ENCODE results near the gene CKLF. TPM values are rescaled to one million over a fixed set of nuclear protein-coding genes. Genes with fewer than 3 reads are reported as not detected.

Gene CKLF
- total and polyA plus RNA-seq, 4 donors, result 9.5 to 36.1 (median 21.5) TPM

GRCh38 chr16:66525396-66526180 lies 26.8 kb upstream of the CKLF start:
- H3K4me1 ChIP-seq (ENCODE audit: control insufficient read depth in 4 of 4, insufficient read depth in 4 of 4, low read length in 3 of 4), result peaks cover 0 to 24% (median 5%) of the 10 kb centered on the region in 4 donors
- peaks cover 14 to 24% (median 19%) of the 10 kb centered on the region in 4 donors for H3K36me3 ChIP-seq (ENCODE audit: control insufficient read depth in 4 of 4, insufficient read depth in 3 of 4, low read depth in 1 of 4, low read length in 3 of 4)
- TF ChIP-seq RAD21 (IDR thresholded peaks at IDR 0.05) (no peak), MAX (IDR thresholded peaks at IDR 0.05) (no peak), JUND (IDR thresholded peaks at IDR 0.05) (no peak), HNF4G (IDR thresholded peaks at IDR 0.05) (no peak), NR2F2 (IDR thresholded peaks at IDR 0.05) (no peak), HNF4A (conservative IDR thresholded peaks at IDR 0.05) (no peak), FOXA2 (IDR thresholded peaks at IDR 0.05) (no peak), SP1 (IDR thresholded peaks at IDR 0.05) (no peak), EGR1 (IDR thresholded peaks at IDR 0.05; ENCODE audit: low read depth in 2 of 2) (no peak)
- TF ChIP-seq, protein P1, sequence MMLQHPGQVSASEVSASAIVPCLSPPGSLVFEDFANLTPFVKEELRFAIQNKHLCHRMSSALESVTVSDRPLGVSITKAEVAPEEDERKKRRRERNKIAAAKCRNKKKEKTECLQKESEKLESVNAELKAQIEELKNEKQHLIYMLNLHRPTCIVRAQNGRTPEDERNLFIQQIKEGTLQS (IDR thresholded peaks at IDR 0.05), result no peak
- no peak overlapping the region for H3K4me3 ChIP-seq (ENCODE audit: low read depth in 1 of 3, low read length in 3 of 3)
- H3K9ac ChIP-seq (ENCODE audit: low read depth in 1 of 2, low read length in 2 of 2), result peak overlapping the region in 1 of 2 donors; percentile 1
- no peak for DNase-seq (ENCODE audit: low spot score)
- WGBS, result 94% methylated on average over 9 of the region's 9 CpGs
- peak overlapping the region; percentile 55 to 64 for H3K27ac ChIP-seq (ENCODE audit: low read depth in 1 of 2, low read length in 2 of 2)
- no peaks in the 10 kb centered on the region for H3K27me3 ChIP-seq (ENCODE audit: control insufficient read depth in 4 of 4, insufficient read depth in 4 of 4, low read length in 3 of 4)
- H3K9me3 ChIP-seq (ENCODE audit: control insufficient read depth in 4 of 4, low read length in 3 of 4), result no peaks in the 10 kb centered on the region

DNA sequence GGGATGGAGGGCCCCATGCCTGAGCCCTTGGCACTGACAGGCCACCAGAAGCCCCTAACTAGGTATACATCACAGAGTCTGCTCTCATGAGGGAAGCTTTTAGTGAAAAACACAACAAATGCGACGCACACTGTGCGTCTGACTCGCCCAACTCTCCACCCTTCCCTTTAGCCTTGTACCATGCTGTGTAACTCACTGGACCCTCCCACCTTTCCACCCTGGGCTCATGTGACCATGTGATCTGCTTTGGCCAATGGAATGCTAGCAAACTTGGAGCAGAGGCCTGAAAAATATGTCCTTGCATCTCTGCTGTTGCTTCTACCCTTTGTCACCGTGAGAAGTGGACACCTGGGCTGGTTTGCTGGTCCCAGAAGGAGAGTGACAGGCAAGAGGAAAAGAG lies 24.1 kb upstream of the CKLF start:
- no peak for TF ChIP-seq SP1 (IDR thresholded peaks at IDR 0.05)
- no peak for TF ChIP-seq FOXA2 (IDR thresholded peaks at IDR 0.05)
- TF ChIP-seq CTCF (IDR thresholded peaks at IDR 0.05; ENCODE audit: low read depth, low read length, missing input control), result no peak
- TF ChIP-seq HNF4A (conservative IDR thresholded peaks at IDR 0.05), result no peak
- TF ChIP-seq YY1 (IDR thresholded peaks at IDR 0.05), result no peak
- no peak for TF ChIP-seq JUND (IDR thresholded peaks at IDR 0.05)
- no peak for TF ChIP-seq MAX (IDR thresholded peaks at IDR 0.05)
- no peak for TF ChIP-seq GABPA (IDR thresholded peaks at IDR 0.05 in 1 of 2, conservative IDR thresholded peaks at IDR 0.05 in 1 of 2)
- TF ChIP-seq TAF1 (conservative IDR thresholded peaks at IDR 0.05), result no peak
- no peak for TF ChIP-seq HNF4G (IDR thresholded peaks at IDR 0.05)
- TF ChIP-seq FOXA1 (IDR thresholded peaks at IDR 0.05), result no peak
- no peak for TF ChIP-seq RXRA (IDR thresholded peaks at IDR 0.05)
- DNase-seq (ENCODE audit: low spot score), result no peak
- no peaks in the 10 kb centered on the region for H3K9me3 ChIP-seq (ENCODE audit: control insufficient read depth in 4 of 4, low read length in 3 of 4)
- peaks cover 17 to 32% (median 24%) of the 10 kb centered on the region in 4 donors for H3K36me3 ChIP-seq (ENCODE audit: control insufficient read depth in 4 of 4, insufficient read depth in 3 of 4, low read depth in 1 of 4, low read length in 3 of 4)
- H3K9ac ChIP-seq (ENCODE audit: low read depth in 1 of 2, low read length in 2 of 2), result no peak overlapping the region
- H3K4me1 ChIP-seq (ENCODE audit: control insufficient read depth in 4 of 4, insufficient read depth in 4 of 4, low read length in 3 of 4), result peaks cover 0 to 9% (median 0%) of the 10 kb centered on the region in 4 donors
- no peak overlapping the region for H3K4me3 ChIP-seq (ENCODE audit: low read depth in 1 of 3, low read length in 3 of 3)
- 96% methylated on average over 5 of the region's 5 CpGs for WGBS
- no peak overlapping the region for H3K27ac ChIP-seq (ENCODE audit: low read depth in 1 of 2, low read length in 2 of 2)
- no peaks in the 10 kb centered on the region for H3K27me3 ChIP-seq (ENCODE audit: control insufficient read depth in 4 of 4, insufficient read depth in 4 of 4, low read length in 3 of 4)

Measured in liver (tissue), 9 donors.